ENCODE data around the gene IRAK3.

IRAK3 gene

GRCh38 chr12:66251049-66251448, 62.0 kb downstream of the IRAK3 start:
- TF ChIP-seq, protein P1, sequence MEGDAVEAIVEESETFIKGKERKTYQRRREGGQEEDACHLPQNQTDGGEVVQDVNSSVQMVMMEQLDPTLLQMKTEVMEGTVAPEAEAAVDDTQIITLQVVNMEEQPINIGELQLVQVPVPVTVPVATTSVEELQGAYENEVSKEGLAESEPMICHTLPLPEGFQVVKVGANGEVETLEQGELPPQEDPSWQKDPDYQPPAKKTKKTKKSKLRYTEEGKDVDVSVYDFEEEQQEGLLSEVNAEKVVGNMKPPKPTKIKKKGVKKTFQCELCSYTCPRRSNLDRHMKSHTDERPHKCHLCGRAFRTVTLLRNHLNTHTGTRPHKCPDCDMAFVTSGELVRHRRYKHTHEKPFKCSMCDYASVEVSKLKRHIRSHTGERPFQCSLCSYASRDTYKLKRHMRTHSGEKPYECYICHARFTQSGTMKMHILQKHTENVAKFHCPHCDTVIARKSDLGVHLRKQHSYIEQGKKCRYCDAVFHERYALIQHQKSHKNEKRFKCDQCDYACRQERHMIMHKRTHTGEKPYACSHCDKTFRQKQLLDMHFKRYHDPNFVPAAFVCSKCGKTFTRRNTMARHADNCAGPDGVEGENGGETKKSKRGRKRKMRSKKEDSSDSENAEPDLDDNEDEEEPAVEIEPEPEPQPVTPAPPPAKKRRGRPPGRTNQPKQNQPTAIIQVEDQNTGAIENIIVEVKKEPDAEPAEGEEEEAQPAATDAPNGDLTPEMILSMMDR (IDR thresholded peaks at IDR 0.05) = no peak
- no peaks in the 10 kb centered on the region for H3K4me1 ChIP-seq
- no peaks in the 10 kb centered on the region for H3K36me3 ChIP-seq (ENCODE audit: control insufficient read depth, insufficient read depth, low read length)
- H3K9me3 ChIP-seq (ENCODE audit: control insufficient read depth, low read length) = no peaks in the 10 kb centered on the region
- H3K79me2 ChIP-seq = no peaks in the 10 kb centered on the region
- H3K4me3 ChIP-seq (ENCODE audit: low read depth, low read length) = no peak overlapping the region
- no peak overlapping the region for H3K27ac ChIP-seq
- no peak overlapping the region for H3K9ac ChIP-seq
- no peaks in the 10 kb centered on the region for H3K27me3 ChIP-seq (ENCODE audit: control insufficient read depth, insufficient read depth, low read length)
- no peak overlapping the region for H3K4me2 ChIP-seq (ENCODE audit: low read length)
- H2AFZ ChIP-seq = no peak overlapping the region

DNA sequence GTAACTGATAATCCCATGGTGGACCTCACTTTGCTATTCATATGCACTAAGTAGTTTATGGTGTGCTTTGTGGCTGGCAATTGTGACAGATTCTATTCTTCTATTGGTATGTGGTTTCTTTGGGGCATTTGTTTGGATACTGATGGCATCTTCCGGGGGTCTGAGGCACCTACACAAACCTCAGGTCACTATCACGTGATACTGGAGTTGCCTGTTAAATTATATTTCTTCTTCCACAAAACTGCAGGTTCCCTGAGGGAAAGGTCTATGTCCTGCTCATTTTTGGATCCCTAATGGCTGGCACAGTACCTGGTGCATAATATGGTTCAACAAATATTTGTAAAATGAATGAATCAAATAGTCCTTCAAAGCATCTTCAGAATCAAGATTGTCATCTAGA, 63.8 kb downstream of the IRAK3 start:
- no peak overlapping the region for H2AFZ ChIP-seq
- no peak overlapping the region for H3K27ac ChIP-seq
- no peak overlapping the region for H3K4me2 ChIP-seq (ENCODE audit: low read length)
- no peak overlapping the region for H3K4me3 ChIP-seq (ENCODE audit: low read depth, low read length)
- no peaks in the 10 kb centered on the region for H3K9me3 ChIP-seq (ENCODE audit: control insufficient read depth, low read length)
- H3K36me3 ChIP-seq (ENCODE audit: control insufficient read depth, insufficient read depth, low read length) = no peaks in the 10 kb centered on the region
- TF ChIP-seq, protein P1 (IDR thresholded peaks at IDR 0.05) = no peak
- H3K79me2 ChIP-seq = no peaks in the 10 kb centered on the region
- no peaks in the 10 kb centered on the region for H3K4me1 ChIP-seq
- H3K9ac ChIP-seq = no peak overlapping the region
- H3K27me3 ChIP-seq (ENCODE audit: control insufficient read depth, insufficient read depth, low read length) = no peaks in the 10 kb centered on the region

- H3K79me2 ChIP-seq = no peaks in the 10 kb centered on the region
- no peaks in the 10 kb centered on the region for H3K9me3 ChIP-seq (ENCODE audit: control insufficient read depth, low read length)
- H2AFZ ChIP-seq = no peak overlapping the region
- no peaks in the 10 kb centered on the region for H3K36me3 ChIP-seq (ENCODE audit: control insufficient read depth, insufficient read depth, low read length)
- H3K4me3 ChIP-seq (ENCODE audit: low read depth, low read length) = no peak overlapping the region
- H3K27me3 ChIP-seq (ENCODE audit: control insufficient read depth, insufficient read depth, low read length) = no peaks in the 10 kb centered on the region
- H3K4me1 ChIP-seq = no peaks in the 10 kb centered on the region
- no peak overlapping the region for H3K9ac ChIP-seq
- TF ChIP-seq, protein P1 (IDR thresholded peaks at IDR 0.05) = no peak
- H3K27ac ChIP-seq = no peak overlapping the region
- H3K4me2 ChIP-seq (ENCODE audit: low read length) = no peak overlapping the region
Observed at GRCh38 chr12:66255737-66256136, 66.7 kb downstream of the IRAK3 start.

- Histone ChIP-seq H2AFZ (no peak overlapping the region), H3K9ac (no peak overlapping the region), H3K9me3 (ENCODE audit: control insufficient read depth, low read length) (no peaks in the 10 kb centered on the region), H3K27ac (no peak overlapping the region), H3K4me1 (no peaks in the 10 kb centered on the region), H3K36me3 (ENCODE audit: control insufficient read depth, insufficient read depth, low read length) (no peaks in the 10 kb centered on the region), H3K4me2 (ENCODE audit: low read length) (no peak overlapping the region), H3K4me3 (ENCODE audit: low read depth, low read length) (no peak overlapping the region), H3K27me3 (ENCODE audit: control insufficient read depth, insufficient read depth, low read length) (no peaks in the 10 kb centered on the region), H3K79me2 (no peaks in the 10 kb centered on the region)
- TF ChIP-seq, protein P1 (IDR thresholded peaks at IDR 0.05) = no peak
Observed at GRCh38 chr12:66258011-66258410, 69.0 kb downstream of the IRAK3 start.

DNA sequence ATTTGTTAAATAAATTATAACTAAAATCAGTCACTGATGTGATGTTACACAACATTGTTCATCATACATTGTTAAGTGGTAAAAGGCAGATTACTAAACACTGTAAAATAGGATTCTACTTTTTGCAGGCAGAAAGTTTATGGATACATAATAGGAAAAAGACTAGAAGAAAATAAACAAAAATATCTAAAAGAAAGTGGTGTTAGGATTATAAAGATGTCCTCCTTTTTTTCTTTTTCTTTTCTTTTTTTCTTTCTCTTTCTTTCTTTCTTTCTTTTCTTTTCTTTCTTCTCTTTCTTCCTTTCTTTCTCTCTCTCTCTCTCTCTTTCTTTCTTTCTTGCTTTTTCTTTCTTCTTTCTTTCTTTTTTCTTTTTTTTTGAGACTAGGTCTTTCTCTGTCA, 73.7 kb downstream of the IRAK3 start:
- Histone ChIP-seq H2AFZ (no peak overlapping the region), H3K4me2 (ENCODE audit: low read length) (no peak overlapping the region), H3K27me3 (ENCODE audit: control insufficient read depth, insufficient read depth, low read length) (no peaks in the 10 kb centered on the region), H3K36me3 (ENCODE audit: control insufficient read depth, insufficient read depth, low read length) (no peaks in the 10 kb centered on the region), H3K4me3 (ENCODE audit: low read depth, low read length) (no peak overlapping the region), H3K4me1 (no peaks in the 10 kb centered on the region), H3K27ac (no peak overlapping the region), H3K9me3 (ENCODE audit: control insufficient read depth, low read length) (no peaks in the 10 kb centered on the region), H3K79me2 (no peaks in the 10 kb centered on the region), H3K9ac (no peak overlapping the region)
- TF ChIP-seq, protein P1 (IDR thresholded peaks at IDR 0.05) = no peak
